Breast epithelium (tissue), 4 donors: Measurements from ENCODE around the gene PKD1. TPM values are rescaled to one million over a fixed set of nuclear protein-coding genes. Genes with fewer than 3 reads are reported as not detected.

Experiments
- DNase-seq, 2 donors: peaks; one replicate each; pipeline ENCODE4 v3.0.0-alpha.2; 2019; ENCODE audit warnings: low spot score in 2 of 2
- H3K27ac ChIP-seq, 2 donors: fragments of 200-600 bp; sonication (generic) in 1 of 2; one replicate each; pipeline ENCODE4 v1.5.1; 2016 to 2019; ENCODE audit warnings: mild to moderate bottlenecking in 1 of 2
- H3K27me3 ChIP-seq, 2 donors: fragments of 200-600 bp; sonication (generic) in 1 of 2; one replicate each; pipeline versions ENCODE4 v1.5.1 to v1.6.0; 2017 to 2019; ENCODE audit warnings: control low read depth in 1 of 2, mild to moderate bottlenecking in 1 of 2
- H3K36me3 ChIP-seq: fragments of 200-600 bp; one replicate; pipeline ENCODE4 v1.5.1; 2019
- H3K4me1 ChIP-seq, 2 donors: fragments of 200-600 bp; sonication (generic); one replicate each; pipeline ENCODE4 v1.5.1; 2016 to 2019; ENCODE audit warnings: control low read depth in 1 of 2
- H3K4me3 ChIP-seq, 3 donors: fragments of 200-600 bp; sonication (generic); 1 replicate in 2 of 3; 2 replicates in 1 of 3; pipeline ENCODE4 v1.5.1; 2016 to 2019; ENCODE audit warnings: mild to moderate bottlenecking in 3 of 3, moderate library complexity in 2 of 3
- H3K9me3 ChIP-seq, 2 donors: fragments of 200-600 bp; sonication (generic) in 1 of 2; one replicate each; pipeline ENCODE4 v1.5.1; 2016 to 2019; ENCODE audit warnings: control low read depth in 1 of 2
- CTCF ChIP-seq, 3 donors: fragments of 450-650 bp; IDR thresholded peaks; one replicate each; pipeline ENCODE4 v1.5.1; 2016 to 2017; ENCODE audit warnings: antibody characterized with exemption in 3 of 3, mild to moderate bottlenecking in 3 of 3, moderate library complexity in 3 of 3
- POLR2A ChIP-seq: fragments of 450-650 bp; IDR thresholded peaks from one replicate; pipeline ENCODE4 v1.6.1; 2016; ENCODE audit warnings: antibody characterized with exemption, mild to moderate bottlenecking, moderate library complexity
- POLR2AphosphoS5 ChIP-seq, 3 donors: sonication (generic); formaldehyde crosslinking; IDR thresholded peaks; one replicate each; pipeline ENCODE4 v1.6.1; 2017; ENCODE audit warnings: antibody characterized with exemption in 3 of 3
- intact Hi-C: fragments of 100-400 bp; cut with DNase I; formaldehyde crosslinking; loops from one replicate; pipeline ENCODE4 v1.15.1; 2023; ENCODE audit warnings: low total_unique reads
- total RNA-seq, 3 donors: library from RNA; depleted of rRNA; stranded (reverse); fragments of >200 nt; gene quantifications; one replicate each; pipeline ENCODE4 v1.1.0, GENCODE V29; 2016

PKD1 gene
- total RNA-seq, 3 donors from 2014 or later, result 74.2 to 110 (median 107) TPM

GRCh38 chr16:2095918-2096582 lies 39.6 kb downstream of the PKD1 start:
- Histone ChIP-seq H3K9me3 (no peaks in the 10 kb centered on the region), H3K4me1 (no peaks in the 10 kb centered on the region), H3K4me3 (no peak overlapping the region), H3K27ac (no peak overlapping the region), H3K36me3 (no peaks in the 10 kb centered on the region), H3K27me3 (no peaks in the 10 kb centered on the region)
- DNase-seq, result no peak
- intact Hi-C loops, result no loop called here
- TF ChIP-seq CTCF (IDR thresholded peaks at IDR 0.05) (no peak), POLR2AphosphoS5 (IDR thresholded peaks at IDR 0.05) (no peak), POLR2A (no peak)

GRCh38 chr16:2095315-2095853 lies 40.3 kb downstream of the PKD1 start:
- Histone ChIP-seq H3K4me3 (no peak overlapping the region), H3K27me3 (no peaks in the 10 kb centered on the region), H3K27ac (no peak overlapping the region), H3K4me1 (no peaks in the 10 kb centered on the region), H3K9me3 (no peaks in the 10 kb centered on the region), H3K36me3 (no peaks in the 10 kb centered on the region)
- TF ChIP-seq POLR2AphosphoS5 (IDR thresholded peaks at IDR 0.05) (no peak), POLR2A (no peak), CTCF (IDR thresholded peaks at IDR 0.05) (no peak)
- no peak for DNase-seq
- intact Hi-C loops, result no loop called here

- intact Hi-C loops, result no loop called here
- Histone ChIP-seq H3K27ac (no peak overlapping the region), H3K36me3 (no peaks in the 10 kb centered on the region)
Measured at GRCh38 chr16:2093793-2094192, 41.9 kb downstream of the PKD1 start.

GRCh38 chr16:2092866-2093265 lies 42.8 kb downstream of the PKD1 start:
- intact Hi-C loops, result no loop called here
- Histone ChIP-seq H3K27me3 (no peaks in the 10 kb centered on the region), H3K9me3 (no peaks in the 10 kb centered on the region), H3K27ac (no peak overlapping the region), H3K4me3 (no peak overlapping the region), H3K36me3 (no peaks in the 10 kb centered on the region), H3K4me1 (no peaks in the 10 kb centered on the region)
- no peak for DNase-seq
- TF ChIP-seq POLR2AphosphoS5 (IDR thresholded peaks at IDR 0.05) (no peak), POLR2A (no peak), CTCF (IDR thresholded peaks at IDR 0.05) (no peak)

More at GRCh38 chr16:2093793-2094192, 41.9 kb downstream of the PKD1 start:
- Histone ChIP-seq H3K9me3 (no peaks in the 10 kb centered on the region), H3K4me1 (no peaks in the 10 kb centered on the region), H3K4me3 (no peak overlapping the region), H3K27me3 (no peaks in the 10 kb centered on the region)
- DNase-seq, result no peak
- TF ChIP-seq CTCF (IDR thresholded peaks at IDR 0.05), result no peak

- Histone ChIP-seq H3K4me3 (no peak overlapping the region), H3K4me1 (no peaks in the 10 kb centered on the region), H3K27me3 (no peaks in the 10 kb centered on the region), H3K36me3 (no peaks in the 10 kb centered on the region), H3K9me3 (no peaks in the 10 kb centered on the region), H3K27ac (no peak overlapping the region)
- intact Hi-C loops, result no loop called here
- TF ChIP-seq POLR2A (no peak), CTCF (IDR thresholded peaks at IDR 0.05) (no peak), POLR2AphosphoS5 (IDR thresholded peaks at IDR 0.05) (no peak)
- no peak for DNase-seq
Measured at GRCh38 chr16:2092256-2092620, 43.5 kb downstream of the PKD1 start.
